Anterior cingulate cortex (tissue), 58 donors: ENCODE results near the gene MRTO4.
A peak's percentile ranks its signal among the peaks of the same experiment; 100 is the strongest.
"Not testable (repeated sequence)": the region's sequence is repeated elsewhere in the genome, so short reads cannot be mapped to it uniquely, and the experiment has no call there.

Experiments used
- DNase-seq, 58 donors: peaks; one replicate each; lab custom pipeline; 2025; lab: John Stamatoyannopoulos, UW

MRTO4 gene

GRCh38 chr1:19269427-19270342 lies 18.1 kb downstream of the MRTO4 start:
- not testable (repeated sequence) for DNase-seq

GRCh38 chr1:19270343-19270730 lies 18.7 kb downstream of the MRTO4 start:
- not testable (repeated sequence) for DNase-seq

GRCh38 chr1:19272064-19272463 lies 20.5 kb downstream of the MRTO4 start:
- DNase-seq, result no peak

GRCh38 chr1:19273106-19273843 lies 21.7 kb downstream of the MRTO4 start:
- DNase-seq, result no peak

- not testable (repeated sequence) for DNase-seq
Measured at GRCh38 chr1:19273844-19274531, 22.4 kb downstream of the MRTO4 start.

GRCh38 chr1:19274636-19275035 lies 23.0 kb downstream of the MRTO4 start:
- no peak for DNase-seq

- no peak for DNase-seq
Measured at GRCh38 chr1:19283891-19284290, 32.3 kb downstream of the MRTO4 start.

DNA sequence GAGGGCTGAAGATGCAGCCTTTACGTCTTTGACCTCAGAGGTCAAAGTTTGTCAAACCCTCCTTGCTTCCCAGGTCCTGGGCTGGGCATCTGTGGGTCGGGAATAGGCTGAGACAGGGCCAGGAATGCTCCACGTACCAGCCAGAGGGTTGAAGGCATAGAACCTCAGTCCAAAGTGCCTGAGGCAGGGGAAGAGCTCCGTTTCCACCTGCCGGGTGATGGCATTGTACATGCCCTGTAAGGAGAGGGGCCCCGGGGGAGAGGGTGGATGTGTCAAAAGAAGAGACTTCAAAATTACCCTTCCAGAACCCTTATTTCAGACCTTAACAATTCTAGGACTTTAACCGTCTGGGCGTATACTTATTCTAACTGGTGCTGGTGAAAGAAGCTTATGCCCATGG lies 33.3 kb downstream of the MRTO4 start:
- no peak for DNase-seq

DNA sequence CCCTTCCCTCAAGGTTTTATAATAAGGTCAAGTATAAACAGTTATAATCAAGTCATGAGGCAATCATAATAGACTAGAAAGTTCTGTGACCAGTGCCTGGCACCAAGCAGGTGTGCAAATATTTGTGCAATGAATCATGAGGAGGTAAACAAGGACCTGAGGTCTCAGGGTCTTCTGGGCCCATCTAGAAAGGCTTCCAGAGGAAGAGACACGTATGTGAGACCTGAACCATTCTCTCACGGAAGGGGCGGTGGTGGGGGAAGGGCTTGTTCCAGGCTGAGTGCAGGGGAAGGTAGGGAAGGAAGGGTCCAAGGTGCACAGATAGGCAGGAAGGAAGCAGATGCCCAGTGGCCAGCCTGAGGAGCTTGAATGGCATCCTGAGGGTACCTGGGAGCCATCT lies 33.8 kb downstream of the MRTO4 start:
- DNase-seq, result not testable (repeated sequence)

GRCh38 chr1:19285807-19286206 lies 34.2 kb downstream of the MRTO4 start:
- not testable (repeated sequence) for DNase-seq

DNA sequence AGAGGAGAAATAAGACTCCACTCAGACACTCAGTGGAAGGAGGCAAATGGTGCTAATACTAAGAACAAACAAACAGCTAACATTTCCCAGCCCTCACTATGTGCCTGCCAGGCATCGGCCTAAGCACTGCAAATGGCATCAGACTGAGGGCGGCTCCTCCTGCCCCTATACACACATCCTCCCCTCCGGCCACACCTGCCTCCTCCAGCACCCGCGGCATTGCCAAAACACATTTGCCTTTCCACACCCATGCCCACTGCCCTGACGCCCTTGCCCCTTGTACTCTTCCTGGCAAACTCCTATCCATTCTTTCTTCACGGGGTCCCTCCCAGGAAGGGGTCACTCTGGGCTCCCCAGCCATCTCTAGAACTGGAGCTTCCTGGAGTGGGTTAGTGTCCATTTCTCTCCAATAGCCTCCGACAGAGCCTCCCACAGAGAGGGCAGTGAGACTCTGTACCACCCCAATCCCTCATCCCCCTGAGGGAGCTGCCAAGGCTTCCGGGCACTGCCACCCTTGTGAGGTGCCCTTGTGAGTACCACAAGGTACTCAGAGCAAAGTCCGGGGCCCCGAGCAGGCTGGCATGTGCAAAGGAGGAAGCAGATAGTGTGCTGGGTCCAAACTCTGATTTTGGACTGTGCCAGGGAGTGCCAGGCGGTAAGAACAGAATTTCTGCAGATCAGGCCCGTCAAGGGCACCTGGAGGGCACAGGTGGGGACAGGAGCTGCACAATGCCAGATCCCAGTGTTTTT lies 36.0 kb downstream of the MRTO4 start:
- no peak for DNase-seq

GRCh38 chr1:19288324-19289241 lies 37.0 kb downstream of the MRTO4 start, which contains the start of gene AKR7A3:
Gene AKR7A3 (minus strand): TSS chr1:19288770. CDS start chr1:19288709, 61 bp downstream.
- DNase-seq, result peak in 40 of 58 donors; percentile 3 to 73 (median 30)

- DNase-seq, result no peak
Measured at GRCh38 chr1:19289244-19289643, 37.6 kb downstream of the MRTO4 start.

GRCh38 chr1:19294638-19295037 lies 43.0 kb downstream of the MRTO4 start:
- DNase-seq, result no peak

DNA sequence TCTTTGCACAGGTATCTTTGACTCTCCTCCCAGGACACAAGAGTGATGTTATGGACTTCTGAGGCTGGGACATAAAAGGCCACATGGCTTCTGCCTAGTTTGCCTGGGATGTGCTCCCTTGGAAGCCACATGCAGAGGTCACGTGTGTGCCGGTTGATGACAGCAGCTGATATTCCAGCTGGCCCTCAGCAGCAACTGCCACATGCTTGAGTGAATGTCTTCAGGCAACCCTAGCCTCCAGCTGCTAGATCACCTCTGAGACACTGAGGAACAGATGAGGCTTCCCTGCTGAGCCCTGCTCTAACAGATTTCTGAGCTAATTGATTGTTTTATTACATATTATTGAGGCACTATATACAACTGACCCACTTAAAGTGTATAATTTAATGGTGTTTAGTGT lies 48.6 kb downstream of the MRTO4 start:
- no peak for DNase-seq

GRCh38 chr1:19304081-19304480 lies 52.5 kb downstream of the MRTO4 start:
- DNase-seq, result not testable (repeated sequence)

DNA sequence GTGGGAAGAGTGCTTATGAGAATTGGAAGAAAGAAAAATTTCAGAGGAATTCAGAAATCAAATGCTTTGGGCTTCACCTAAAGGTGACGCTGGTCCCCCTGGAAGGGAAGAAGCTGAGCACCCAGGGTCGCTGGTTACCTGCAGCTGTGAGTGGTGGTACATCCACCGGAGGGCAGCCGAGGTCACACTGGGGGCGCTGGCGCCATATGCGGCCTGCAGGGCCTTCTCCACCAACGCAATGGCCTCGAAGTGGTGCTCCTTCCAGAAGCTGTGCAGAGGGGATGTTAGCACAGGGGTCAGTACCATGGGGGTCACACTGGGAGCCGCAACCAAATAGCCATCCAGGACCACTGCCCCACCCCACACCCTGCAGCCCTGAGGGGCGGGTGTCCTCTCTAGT lies 54.3 kb downstream of the MRTO4 start:
- DNase-seq, result no peak

GRCh38 chr1:19306941-19307340 lies 55.3 kb downstream of the MRTO4 start:
- DNase-seq, result no peak
